Measurements from ENCODE around the gene OR9Q1.
"Not testable (repeated sequence)": the region's sequence is repeated elsewhere in the genome, so short reads cannot be mapped to it uniquely, and the experiment has no call there.

The OR9Q1 gene

GRCh38 chr11:58142761-58143160 is 119.1 kb downstream of the OR9Q1 start:
- DNase-seq: no peak

GRCh38 chr11:58152781-58153180 is 129.1 kb downstream of the OR9Q1 start:
- no peak for DNase-seq

DNA sequence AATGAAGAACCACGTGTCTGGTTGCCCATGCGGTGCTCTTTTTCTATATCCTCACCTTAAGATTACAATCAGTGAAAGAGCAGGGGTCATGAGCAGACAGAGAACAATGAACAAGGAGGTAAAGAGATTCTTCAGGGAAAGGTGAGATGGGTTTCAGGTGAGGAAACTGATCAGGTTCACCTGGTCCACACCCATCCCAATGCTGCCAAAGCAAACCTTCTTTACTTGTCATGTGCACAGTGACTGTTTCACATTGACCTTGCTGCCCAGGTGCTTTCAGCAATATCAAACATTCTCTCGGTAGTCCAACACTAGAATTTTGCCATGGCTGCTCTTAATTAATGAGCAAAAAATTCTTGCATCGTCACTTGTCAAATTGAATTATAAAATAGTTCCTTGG is 140.7 kb downstream of the OR9Q1 start:
- DNase-seq: no peak

DNA sequence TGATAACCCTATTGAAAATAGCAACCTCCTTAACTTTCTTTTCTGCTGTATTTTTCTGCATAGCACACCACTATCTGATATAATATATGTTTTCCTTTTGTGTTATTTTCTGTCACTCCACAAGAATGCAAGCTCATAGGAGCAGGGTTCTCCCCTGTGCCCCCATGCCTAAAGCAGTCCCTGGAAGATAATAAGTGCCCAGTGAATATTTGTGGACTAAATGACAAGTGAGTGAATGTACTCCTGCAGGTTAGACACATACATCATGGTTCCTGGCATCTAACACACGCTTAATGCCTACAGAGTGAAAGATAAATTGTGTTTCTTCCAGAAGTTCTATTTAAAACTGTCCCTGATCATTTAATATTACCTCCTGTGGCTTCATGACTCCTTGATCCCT is 141.3 kb downstream of the OR9Q1 start:
- DNase-seq: no peak

GRCh38 chr11:58165504-58166106 is 141.9 kb downstream of the OR9Q1 start:
- DNase-seq: no peak

GRCh38 chr11:58177409-58178054 is 153.9 kb downstream of the OR9Q1 start:
- DNase-seq: no peak

DNA sequence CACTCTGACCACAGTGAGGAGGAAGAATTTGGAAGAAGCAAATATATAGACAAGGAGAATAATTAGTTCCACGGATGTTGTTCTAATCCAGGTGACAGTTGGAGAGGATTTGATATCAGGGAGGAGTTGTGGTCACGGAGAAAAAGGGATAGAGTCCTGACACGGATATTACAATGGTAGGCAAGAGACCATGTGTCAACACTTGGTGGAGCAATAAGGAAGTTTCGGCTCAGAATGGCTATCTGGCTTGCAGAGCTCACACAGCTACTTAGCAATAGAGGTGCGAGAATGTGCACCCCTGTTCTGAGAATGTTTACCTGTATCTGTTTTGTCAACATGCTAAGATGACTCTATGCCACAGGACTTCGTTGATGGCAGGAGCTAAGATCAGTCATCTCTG is 154.8 kb downstream of the OR9Q1 start:
- no peak for DNase-seq

GRCh38 chr11:58179648-58180047 is 156.0 kb downstream of the OR9Q1 start:
- DNase-seq: no peak

DNA sequence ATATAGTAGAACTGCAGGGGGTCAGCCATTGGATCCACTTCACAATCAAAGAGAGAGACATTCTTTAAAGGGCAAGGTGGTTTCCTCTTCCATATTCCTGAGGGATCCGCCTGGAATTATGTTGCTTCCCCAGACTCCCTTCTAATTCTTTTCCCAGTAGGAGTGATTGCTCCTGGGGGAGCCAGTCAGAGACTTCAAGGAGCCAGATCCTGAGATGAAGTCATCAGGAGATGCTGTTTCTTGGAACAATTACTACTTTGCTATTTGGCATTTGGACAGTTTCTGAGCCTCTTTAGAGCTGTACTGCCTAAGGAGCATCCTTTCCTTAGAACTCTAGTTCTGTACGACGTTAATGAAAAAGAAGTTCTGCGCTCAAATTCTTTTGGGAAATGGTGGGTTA is 163.3 kb downstream of the OR9Q1 start:
- no peak for DNase-seq

DNA sequence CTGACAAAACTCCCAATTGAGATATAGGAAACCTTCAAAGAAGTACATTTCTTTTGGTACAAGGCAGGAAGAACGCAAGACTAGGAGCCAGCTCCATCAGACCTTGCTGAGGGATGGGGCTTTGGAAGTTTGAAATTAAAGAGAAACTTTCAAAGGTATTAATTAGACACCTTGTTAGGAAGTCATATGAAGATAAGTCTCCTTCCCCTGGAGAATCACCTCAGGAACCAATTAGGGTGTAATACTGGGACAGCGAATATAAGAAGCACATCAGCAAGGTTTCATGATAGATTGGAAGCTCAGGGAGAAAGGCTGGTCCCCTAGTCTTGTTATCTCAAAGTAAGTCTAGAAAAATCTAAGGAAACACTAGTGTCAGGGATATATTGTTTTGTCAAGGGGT is 165.1 kb downstream of the OR9Q1 start, which contains the start of gene OR9Q2:
Gene OR9Q2 (plus strand): TSS at position 301 of the 400 bp plus-strand sequence. CDS start 1,421 bp downstream, outside the sequence.
- no peak for DNase-seq

DNA sequence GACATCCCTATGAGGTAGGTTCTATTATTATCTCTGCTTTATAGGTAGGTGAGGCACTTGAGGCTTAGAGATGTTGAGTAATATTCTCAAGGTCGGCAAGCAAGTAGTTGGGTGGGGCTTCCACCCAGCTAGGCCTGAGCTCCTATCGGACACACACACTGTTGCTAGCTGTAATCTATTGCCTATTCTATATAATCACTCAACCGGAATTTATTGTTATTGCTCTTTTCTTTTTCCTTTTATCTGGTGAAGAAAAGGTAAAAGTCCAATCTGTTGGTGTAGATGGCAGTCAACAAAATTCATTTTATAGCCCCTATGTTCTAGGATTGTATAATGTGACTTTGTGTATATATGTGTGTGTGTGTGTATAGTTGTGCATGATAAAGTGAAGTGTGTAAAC is 168.5 kb downstream of the OR9Q1 start:
- no peak for DNase-seq

GRCh38 chr11:58193391-58193790 is 169.7 kb downstream of the OR9Q1 start:
- DNase-seq: no peak

DNA sequence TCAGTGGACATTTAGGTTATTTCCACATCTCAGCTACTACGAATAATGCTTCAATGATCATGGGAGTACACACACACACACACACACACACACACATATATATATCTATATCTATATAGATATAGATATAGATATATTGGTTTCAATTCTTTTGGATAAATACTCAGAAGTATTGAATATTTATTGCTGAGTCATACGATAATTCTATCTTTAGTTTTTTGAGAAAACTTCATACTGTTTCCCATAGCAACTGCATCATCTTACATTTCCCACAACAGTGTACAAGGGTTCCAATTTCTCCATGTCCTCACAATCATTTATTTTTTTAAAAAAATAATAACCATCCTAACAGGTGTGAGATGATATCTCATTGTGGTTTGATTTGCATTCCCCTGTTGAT is 172.3 kb downstream of the OR9Q1 start:
- DNase-seq: no peak

DNA sequence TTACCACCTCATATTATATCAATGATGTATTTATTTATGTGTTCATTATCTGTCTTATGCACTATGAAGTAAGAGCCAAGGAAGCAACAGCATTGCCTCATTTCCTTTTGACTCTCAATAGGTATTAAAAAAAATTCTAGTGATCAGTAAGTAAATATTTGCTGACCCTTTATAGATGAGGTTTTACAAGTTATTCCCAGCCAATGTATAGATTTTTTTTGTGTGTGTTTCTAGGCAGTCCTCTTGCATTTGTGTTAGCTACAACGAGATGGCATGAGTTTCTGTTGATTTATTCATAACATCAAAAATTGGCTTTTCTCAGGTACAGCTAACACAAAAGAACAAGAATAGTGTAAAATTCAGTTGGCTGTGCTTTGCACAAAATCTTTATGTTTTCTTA is 175.6 kb downstream of the OR9Q1 start:
- no peak for DNase-seq

DNA sequence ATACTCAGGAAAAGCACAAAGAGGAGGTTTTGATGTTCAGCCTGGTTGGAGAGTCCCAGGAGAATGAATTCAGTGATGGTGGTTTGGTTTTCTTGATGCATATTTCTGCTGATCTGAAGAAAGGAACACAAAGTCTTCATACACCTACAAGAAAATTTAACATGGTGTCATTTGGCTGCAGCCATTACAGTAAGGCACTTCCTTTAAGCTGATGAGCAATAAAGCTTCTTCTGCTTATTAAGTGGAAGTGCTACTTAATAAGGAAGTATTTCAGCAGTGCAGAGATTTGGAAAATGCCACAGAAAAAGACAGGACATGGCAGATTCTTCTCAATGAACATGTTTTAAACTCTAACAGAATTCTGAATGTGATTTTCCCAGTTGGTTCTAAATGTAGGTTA is 180.4 kb downstream of the OR9Q1 start, which contains the start of gene OR1S2:
Gene OR1S2 (minus strand): TSS at position 101 of the 400 bp plus-strand sequence. CDS start 0 bp downstream, at position 101.
- DNase-seq: no peak

DNA sequence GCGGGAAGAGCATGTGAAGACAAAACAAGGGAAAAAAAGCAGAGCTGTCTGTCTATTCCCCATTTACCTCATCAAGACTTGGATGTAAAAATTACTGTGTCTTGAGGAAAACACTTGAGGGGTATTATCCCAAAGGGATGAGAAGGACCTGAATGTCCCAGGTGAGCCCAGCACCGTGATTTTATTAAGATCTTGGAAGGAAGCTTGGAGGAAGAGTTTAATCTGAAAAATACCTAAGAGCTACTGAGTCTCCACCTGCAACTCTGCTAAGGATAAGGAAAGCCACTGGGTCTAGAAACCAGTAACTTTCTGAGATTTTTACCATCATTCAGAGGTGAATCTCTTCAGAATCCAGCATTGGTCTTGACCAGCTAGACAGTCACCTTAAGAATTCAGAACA is 188.7 kb downstream of the OR9Q1 start, which contains the start of gene OR1S1:
Gene OR1S1 (plus strand): TSS at position 301 of the 400 bp plus-strand sequence.
- DNase-seq: not testable (repeated sequence)

GRCh38 chr11:58216476-58216875 is 192.8 kb downstream of the OR9Q1 start:
- DNase-seq: no peak

DNA sequence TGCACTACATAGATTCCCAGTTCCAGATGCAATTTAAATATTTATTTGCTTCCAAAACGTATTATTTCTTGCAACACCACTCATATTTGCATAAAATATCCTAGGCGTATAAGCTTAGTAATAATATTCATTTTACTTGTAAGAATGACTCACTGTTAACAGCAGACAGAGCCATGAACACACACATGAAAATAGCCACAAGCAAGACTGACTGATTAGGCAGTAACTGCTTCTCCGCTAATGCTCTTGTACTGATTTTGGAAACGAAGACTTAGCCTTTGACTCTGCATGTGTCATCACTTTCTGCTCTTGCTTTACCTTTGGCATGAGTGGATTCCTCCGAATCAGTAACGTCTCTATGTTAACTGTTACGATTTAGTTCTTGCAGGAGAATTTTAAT is 199.0 kb downstream of the OR9Q1 start:
- DNase-seq: no peak

GRCh38 chr11:58227956-58228615 is 204.4 kb downstream of the OR9Q1 start:
- no peak for DNase-seq

All from SIG-M5 (cell line).